Activated T-helper 1 cell treated with anti-CD3 and anti-CD28 coated beads, Interleukin-12 subunit alpha, Interleukin-12 subunit beta, Interleukin-2, Interleukin-4 antibody, amounts not matched to agents 30 ng/mL and 10 ng/mL and 1 ng/mL, durations not matched to agents 14 hours and 24 hours and 36 hours (primary cell): Measurements from ENCODE around the gene SLC8A2. TPM values are rescaled to one million over a fixed set of nuclear protein-coding genes. Genes with fewer than 3 reads are reported as not detected.
"Not testable (repeated sequence)": the region's sequence is repeated elsewhere in the genome, so short reads cannot be mapped to it uniquely, and the experiment has no call there.

Experiments
- DNase-seq: peaks from one replicate; pipeline ENCODE4 v3.0.0; 2021; ENCODE audit warnings: low spot score
- H3K27ac Mint-ChIP-seq: one replicate; pipeline ENCODE4 v1.8.0; 2021; ENCODE audit warnings: mild to moderate bottlenecking, mixed read lengths
- H3K27me3 Mint-ChIP-seq: one replicate; pipeline ENCODE4 v1.8.0; 2022; ENCODE audit warnings: mild to moderate bottlenecking, moderate library complexity, mixed read lengths; ENCODE audit not compliant: insufficient read depth
- H3K36me3 Mint-ChIP-seq: one replicate; pipeline ENCODE4 v1.8.0; 2021; ENCODE audit warnings: low read depth, mixed read lengths
- H3K4me1 Mint-ChIP-seq: one replicate; pipeline ENCODE4 v1.8.0; 2021; ENCODE audit warnings: low read depth, mixed read lengths
- H3K4me3 Mint-ChIP-seq: one replicate; pipeline ENCODE4 v1.8.0; 2021; ENCODE audit warnings: mild to moderate bottlenecking, moderate library complexity, mixed read lengths
- H3K9me3 Mint-ChIP-seq: one replicate; pipeline ENCODE4 v1.8.0; 2021; ENCODE audit warnings: mixed read lengths
- intact Hi-C: fragments of 100-400 bp; cut with micrococcal nuclease; formaldehyde crosslinking; loops from one replicate; pipeline ENCODE4 v1.15.1; 2024
- total RNA-seq: library from RNA; stranded (reverse); gene quantifications from 2 replicates; pipeline ENCODE4 v1.2.3, GENCODE V29; 2022

The SLC8A2 gene
- total RNA-seq, 1 donor from 2014 or later = not detected

- peaks cover 7% of the 10 kb centered on the region for H3K27me3 Mint-ChIP-seq
- no peak overlapping the region for H3K27ac Mint-ChIP-seq
- intact Hi-C loops = loop anchor here (1.0 kb wide), 3 partner anchors 8 to 107 kb away; no protein-coding TSS in a partner anchor
- H3K9me3 Mint-ChIP-seq = no peaks in the 10 kb centered on the region
- DNase-seq = peak; percentile 61
- no peaks in the 10 kb centered on the region for H3K36me3 Mint-ChIP-seq
- no peak overlapping the region for H3K4me3 Mint-ChIP-seq
- H3K4me1 Mint-ChIP-seq = no peaks in the 10 kb centered on the region
Observed at GRCh38 chr19:47391510-47392223, 80.0 kb downstream of the SLC8A2 start.

- Mint-ChIP-seq H3K9me3 (no peaks in the 10 kb centered on the region), H3K27me3 (peaks cover 7% of the 10 kb centered on the region), H3K4me3 (no peak overlapping the region), H3K36me3 (no peaks in the 10 kb centered on the region), H3K27ac (no peak overlapping the region), H3K4me1 (no peaks in the 10 kb centered on the region)
- intact Hi-C loops = loop anchor here (1.0 kb wide), 3 partner anchors 8 to 107 kb away; no protein-coding TSS in a partner anchor
- DNase-seq = no peak
Observed at GRCh38 chr19:47390533-47391488, 80.9 kb downstream of the SLC8A2 start.

GRCh38 chr19:47389150-47389556 lies 82.5 kb downstream of the SLC8A2 start:
- no peaks in the 10 kb centered on the region for H3K4me1 Mint-ChIP-seq
- no peak for DNase-seq
- peaks cover 7% of the 10 kb centered on the region for H3K27me3 Mint-ChIP-seq
- intact Hi-C loops = no loop called here
- no peaks in the 10 kb centered on the region for H3K36me3 Mint-ChIP-seq
- H3K9me3 Mint-ChIP-seq = no peaks in the 10 kb centered on the region
- H3K4me3 Mint-ChIP-seq = no peak overlapping the region
- H3K27ac Mint-ChIP-seq = no peak overlapping the region

- H3K27me3 Mint-ChIP-seq, DNase-seq, intact Hi-C loops, H3K36me3 Mint-ChIP-seq, H3K4me3 Mint-ChIP-seq, H3K9me3 Mint-ChIP-seq, H3K4me1 Mint-ChIP-seq, H3K27ac Mint-ChIP-seq: not testable (repeated sequence)
Observed at GRCh38 chr19:47388721-47389120, 83.0 kb downstream of the SLC8A2 start.

GRCh38 chr19:47387623-47388022 lies 84.1 kb downstream of the SLC8A2 start:
- intact Hi-C loops, DNase-seq, H3K27me3 Mint-ChIP-seq, H3K4me1 Mint-ChIP-seq, H3K4me3 Mint-ChIP-seq, H3K9me3 Mint-ChIP-seq, H3K36me3 Mint-ChIP-seq, H3K27ac Mint-ChIP-seq: not testable (repeated sequence)

GRCh38 chr19:47386582-47386981 lies 85.1 kb downstream of the SLC8A2 start:
- intact Hi-C loops, H3K27ac Mint-ChIP-seq, H3K36me3 Mint-ChIP-seq, H3K4me3 Mint-ChIP-seq, DNase-seq, H3K27me3 Mint-ChIP-seq, H3K9me3 Mint-ChIP-seq: not testable (repeated sequence)
- peaks cover 13% of the 10 kb centered on the region for H3K4me1 Mint-ChIP-seq

- DNase-seq, H3K27ac Mint-ChIP-seq, H3K27me3 Mint-ChIP-seq, H3K4me3 Mint-ChIP-seq, H3K9me3 Mint-ChIP-seq: not testable (repeated sequence)
- intact Hi-C loops = loop anchor here (5.0 kb wide), 1 partner anchor 37 kb away; the partner anchor contains the start of gene DHX34
- H3K36me3 Mint-ChIP-seq = peaks cover 15% of the 10 kb centered on the region
- H3K4me1 Mint-ChIP-seq = peaks cover 17% of the 10 kb centered on the region
Observed at GRCh38 chr19:47384533-47384932, 87.2 kb downstream of the SLC8A2 start.

GRCh38 chr19:47383890-47384289 lies 87.8 kb downstream of the SLC8A2 start:
- H3K9me3 Mint-ChIP-seq, H3K27me3 Mint-ChIP-seq, H3K4me3 Mint-ChIP-seq, DNase-seq, H3K27ac Mint-ChIP-seq: not testable (repeated sequence)
- intact Hi-C loops = loop anchor here (1.0 to 5.0 kb wide), 2 partner anchors 7 to 37 kb away; partner anchors contain the start of gene DHX34
- Mint-ChIP-seq H3K4me1 (peaks cover 17% of the 10 kb centered on the region), H3K36me3 (peaks cover 15% of the 10 kb centered on the region)

GRCh38 chr19:47381653-47382279 lies 89.9 kb downstream of the SLC8A2 start:
- intact Hi-C loops = loop anchor here (5.0 kb wide), 1 partner anchor 34 kb away; the partner anchor contains the start of gene DHX34
- H3K4me1 Mint-ChIP-seq = peaks cover 17% of the 10 kb centered on the region
- H3K9me3 Mint-ChIP-seq = no peaks in the 10 kb centered on the region
- no peaks in the 10 kb centered on the region for H3K27me3 Mint-ChIP-seq
- no peak overlapping the region for H3K4me3 Mint-ChIP-seq
- H3K36me3 Mint-ChIP-seq = peaks cover 19% of the 10 kb centered on the region
- H3K27ac Mint-ChIP-seq = no peak overlapping the region
- no peak for DNase-seq

GRCh38 chr19:47381121-47381520 lies 90.6 kb downstream of the SLC8A2 start:
- H3K36me3 Mint-ChIP-seq = peaks cover 20% of the 10 kb centered on the region
- no peak overlapping the region for H3K27ac Mint-ChIP-seq
- H3K4me1 Mint-ChIP-seq = peaks cover 17% of the 10 kb centered on the region
- intact Hi-C loops = loop anchor here (5.0 kb wide), 1 partner anchor 34 kb away; the partner anchor contains the start of gene DHX34
- no peak for DNase-seq
- no peak overlapping the region for H3K4me3 Mint-ChIP-seq
- no peaks in the 10 kb centered on the region for H3K9me3 Mint-ChIP-seq
- H3K27me3 Mint-ChIP-seq = no peaks in the 10 kb centered on the region

- H3K4me3 Mint-ChIP-seq = no peak overlapping the region
- intact Hi-C loops = loop anchor here (5.0 kb wide), 1 partner anchor 33 kb away; the partner anchor contains the start of gene DHX34
- peaks cover 24% of the 10 kb centered on the region for H3K36me3 Mint-ChIP-seq
- H3K4me1 Mint-ChIP-seq = peaks cover 17% of the 10 kb centered on the region
- no peaks in the 10 kb centered on the region for H3K27me3 Mint-ChIP-seq
- H3K27ac Mint-ChIP-seq = no peak overlapping the region
- H3K9me3 Mint-ChIP-seq = no peaks in the 10 kb centered on the region
- no peak for DNase-seq
Observed at GRCh38 chr19:47380559-47380958, 91.1 kb downstream of the SLC8A2 start.

- Mint-ChIP-seq H3K9me3 (no peaks in the 10 kb centered on the region), H3K36me3 (peaks cover 24% of the 10 kb centered on the region), H3K27me3 (no peaks in the 10 kb centered on the region), H3K4me1 (peaks cover 17% of the 10 kb centered on the region), H3K4me3 (no peak overlapping the region), H3K27ac (no peak overlapping the region)
- intact Hi-C loops = no loop called here
- no peak for DNase-seq
Observed at GRCh38 chr19:47379381-47379938, 92.2 kb downstream of the SLC8A2 start.
